ENCODE data around the gene COPG2.

GRCh38 chr7:130695840-130696239, 27.3 kb upstream of the COPG2 start:
- peak; percentile 63 to 70 for TF ChIP-seq CTCF (conservative IDR thresholded peaks at IDR 0.05 in 1 of 2, IDR thresholded peaks at IDR 0.05 in 1 of 2; ENCODE audit: low read depth in 1 of 2, low read length in 2 of 2)
- no peak for TF ChIP-seq EZH2 (IDR thresholded peaks at IDR 0.05; ENCODE audit: low read length, missing control alignments)

Data from fibroblast of lung (primary cell).